GM04503 (cell line): ENCODE data around the gene LCE2C.

ENCODE experiments used
- DNase-seq: peaks from one replicate; pipeline ENCODE4 v3.0.0-alpha.2; 2012; ENCODE audit warnings: low read depth

Gene LCE2C

GRCh38 chr1:152725261-152725660 is 50.2 kb downstream of the LCE2C start:
- no peak for DNase-seq
